ENCODE measurements around the gene MYH7B.

Gene MYH7B

DNA sequence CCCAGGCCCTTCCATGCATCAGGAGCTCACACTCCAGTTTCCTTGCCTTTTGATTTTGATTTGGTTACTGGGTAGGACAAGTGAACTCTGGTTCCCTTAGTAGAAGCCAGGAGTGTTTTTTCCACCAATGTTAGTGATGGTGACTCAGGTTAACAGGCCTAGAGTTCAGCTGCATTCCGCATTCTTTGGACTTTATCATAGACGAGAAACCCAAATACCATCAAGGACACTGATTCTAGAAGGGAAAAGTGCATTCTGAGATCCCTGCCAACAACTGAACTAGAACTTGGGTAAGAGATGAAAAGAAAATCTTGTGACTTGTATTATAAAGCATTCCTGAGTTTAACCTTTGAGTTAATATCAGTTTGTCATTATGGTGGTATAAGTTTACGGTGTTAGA, 9.0 kb upstream of the MYH7B start:
- H3K9ac ChIP-seq (ENCODE audit: low read depth, low read length): no peak overlapping the region
- H3K36me3 ChIP-seq (ENCODE audit: insufficient read depth, low read length): peaks cover 45% of the 10 kb centered on the region
- no peaks in the 10 kb centered on the region for H3K27me3 ChIP-seq (ENCODE audit: control insufficient read depth, insufficient read depth, low read length)

GRCh38 chr20:34947336-34947735, 8.3 kb upstream of the MYH7B start:
- Histone ChIP-seq H3K36me3 (ENCODE audit: insufficient read depth, low read length) (peaks cover 39% of the 10 kb centered on the region), H3K4me2 (ENCODE audit: low read length) (no peak overlapping the region), H3K9me3 (replicated peaks; ENCODE audit: low read length) (no peaks in the 10 kb centered on the region), H3K4me3 (ENCODE audit: low read length) (no peak overlapping the region), H3K9ac (ENCODE audit: low read depth, low read length) (no peak overlapping the region), H3K4me1 (ENCODE audit: control insufficient read depth, insufficient read depth, low read length) (peaks cover 5% of the 10 kb centered on the region), H3K27me3 (ENCODE audit: control insufficient read depth, insufficient read depth, low read length) (no peaks in the 10 kb centered on the region)

More for the DNA sequence above, 9.0 kb upstream of the MYH7B start:
- no peak overlapping the region for H3K4me2 ChIP-seq (ENCODE audit: low read length)
- no peaks in the 10 kb centered on the region for H3K9me3 ChIP-seq (replicated peaks; ENCODE audit: low read length)
- H3K4me1 ChIP-seq (ENCODE audit: control insufficient read depth, insufficient read depth, low read length): peaks cover 6% of the 10 kb centered on the region
- no peak overlapping the region for H3K4me3 ChIP-seq (ENCODE audit: low read length)

GRCh38 chr20:34948030-34948429, 7.6 kb upstream of the MYH7B start:
- Histone ChIP-seq H3K9me3 (replicated peaks; ENCODE audit: low read length) (no peaks in the 10 kb centered on the region), H3K27me3 (ENCODE audit: control insufficient read depth, insufficient read depth, low read length) (no peaks in the 10 kb centered on the region), H3K4me1 (ENCODE audit: control insufficient read depth, insufficient read depth, low read length) (peaks cover 5% of the 10 kb centered on the region), H3K4me3 (ENCODE audit: low read length) (no peak overlapping the region), H3K4me2 (ENCODE audit: low read length) (no peak overlapping the region), H3K9ac (ENCODE audit: low read depth, low read length) (no peak overlapping the region), H3K36me3 (ENCODE audit: insufficient read depth, low read length) (peaks cover 32% of the 10 kb centered on the region)

DNA sequence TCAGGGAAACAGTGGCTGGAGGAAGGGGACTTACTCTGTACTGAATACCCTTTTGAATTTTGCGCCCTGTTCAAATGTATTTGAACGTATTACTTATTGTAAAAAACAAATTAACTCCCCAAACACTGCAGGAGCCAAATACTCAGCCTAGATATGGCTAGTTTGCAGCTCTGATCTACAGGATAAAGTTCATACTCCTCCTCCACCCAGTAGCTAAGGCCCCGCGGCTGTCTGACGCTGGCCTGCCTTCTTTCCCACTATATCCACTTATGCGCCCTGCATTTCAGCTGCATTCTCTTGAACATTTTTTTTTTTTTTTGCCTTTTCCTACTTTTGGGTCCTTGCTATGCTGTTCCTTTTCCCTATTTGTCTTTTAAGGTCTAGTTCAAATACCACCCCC, 6.5 kb upstream of the MYH7B start:
- H3K4me3 ChIP-seq (ENCODE audit: low read length): no peak overlapping the region
- H3K9ac ChIP-seq (ENCODE audit: low read depth, low read length): no peak overlapping the region
- peaks cover 22% of the 10 kb centered on the region for H3K36me3 ChIP-seq (ENCODE audit: insufficient read depth, low read length)
- no peaks in the 10 kb centered on the region for H3K9me3 ChIP-seq (replicated peaks; ENCODE audit: low read length)
- no peaks in the 10 kb centered on the region for H3K27me3 ChIP-seq (ENCODE audit: control insufficient read depth, insufficient read depth, low read length)
- H3K4me2 ChIP-seq (ENCODE audit: low read length): no peak overlapping the region
- H3K4me1 ChIP-seq (ENCODE audit: control insufficient read depth, insufficient read depth, low read length): peaks cover 5% of the 10 kb centered on the region

DNA sequence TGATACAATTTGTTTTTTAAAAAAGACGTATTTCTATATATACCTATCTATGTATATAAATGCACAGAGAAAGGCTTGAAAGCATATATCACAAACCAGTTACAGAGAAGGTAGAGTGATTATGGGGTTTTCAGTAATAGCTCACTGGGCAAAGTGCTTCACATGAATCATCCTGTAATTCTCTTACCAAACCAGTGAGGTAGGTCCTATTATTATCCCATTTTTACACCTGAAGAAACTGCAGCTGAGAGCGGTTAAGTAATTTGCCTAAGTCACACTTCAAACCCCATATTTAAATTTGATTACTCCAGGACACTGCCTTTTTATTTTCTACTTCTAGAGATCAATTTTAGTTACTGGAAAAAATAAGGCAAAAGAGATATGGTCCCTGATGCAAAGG, 4.4 kb upstream of the MYH7B start:
- Histone ChIP-seq H3K4me3 (ENCODE audit: low read length) (no peak overlapping the region), H3K4me1 (ENCODE audit: control insufficient read depth, insufficient read depth, low read length) (peaks cover 10% of the 10 kb centered on the region), H3K4me2 (ENCODE audit: low read length) (no peak overlapping the region), H3K27me3 (ENCODE audit: control insufficient read depth, insufficient read depth, low read length) (no peaks in the 10 kb centered on the region), H3K9ac (ENCODE audit: low read depth, low read length) (no peak overlapping the region), H3K36me3 (ENCODE audit: insufficient read depth, low read length) (peaks cover 12% of the 10 kb centered on the region), H3K9me3 (replicated peaks; ENCODE audit: low read length) (no peaks in the 10 kb centered on the region)

GRCh38 chr20:34951652-34952051, 4.0 kb upstream of the MYH7B start:
- Histone ChIP-seq H3K4me3 (ENCODE audit: low read length) (no peak overlapping the region), H3K4me1 (ENCODE audit: control insufficient read depth, insufficient read depth, low read length) (peaks cover 10% of the 10 kb centered on the region), H3K36me3 (ENCODE audit: insufficient read depth, low read length) (peaks cover 11% of the 10 kb centered on the region), H3K4me2 (ENCODE audit: low read length) (no peak overlapping the region), H3K9ac (ENCODE audit: low read depth, low read length) (no peak overlapping the region), H3K27me3 (ENCODE audit: control insufficient read depth, insufficient read depth, low read length) (no peaks in the 10 kb centered on the region), H3K9me3 (replicated peaks; ENCODE audit: low read length) (no peaks in the 10 kb centered on the region)

- Histone ChIP-seq H3K4me3 (ENCODE audit: low read length) (no peak overlapping the region), H3K27me3 (ENCODE audit: control insufficient read depth, insufficient read depth, low read length) (no peaks in the 10 kb centered on the region), H3K4me2 (ENCODE audit: low read length) (no peak overlapping the region), H3K9me3 (replicated peaks; ENCODE audit: low read length) (no peaks in the 10 kb centered on the region), H3K4me1 (ENCODE audit: control insufficient read depth, insufficient read depth, low read length) (peaks cover 10% of the 10 kb centered on the region), H3K36me3 (ENCODE audit: insufficient read depth, low read length) (peaks cover 11% of the 10 kb centered on the region), H3K9ac (ENCODE audit: low read depth, low read length) (no peak overlapping the region)
These were observed 3.0 kb upstream of the MYH7B start for GRCh38 chr20:34952671-34953070.

GRCh38 chr20:34953960-34954359, 1.7 kb upstream of the MYH7B start:
- Histone ChIP-seq H3K4me2 (ENCODE audit: low read length) (no peak overlapping the region), H3K4me1 (ENCODE audit: control insufficient read depth, insufficient read depth, low read length) (peaks cover 5% of the 10 kb centered on the region), H3K27me3 (ENCODE audit: control insufficient read depth, insufficient read depth, low read length) (no peaks in the 10 kb centered on the region), H3K36me3 (ENCODE audit: insufficient read depth, low read length) (peaks cover 11% of the 10 kb centered on the region), H3K9ac (ENCODE audit: low read depth, low read length) (no peak overlapping the region), H3K9me3 (replicated peaks; ENCODE audit: low read length) (no peaks in the 10 kb centered on the region), H3K4me3 (ENCODE audit: low read length) (no peak overlapping the region)

- peaks cover 10% of the 10 kb centered on the region for H3K36me3 ChIP-seq (ENCODE audit: insufficient read depth, low read length)
- peaks cover 5% of the 10 kb centered on the region for H3K4me1 ChIP-seq (ENCODE audit: control insufficient read depth, insufficient read depth, low read length)
- peak overlapping the region; percentile 92 for H3K4me2 ChIP-seq (ENCODE audit: low read length)
- peak overlapping the region; percentile 87 for H3K4me3 ChIP-seq (ENCODE audit: low read length)
- H3K27me3 ChIP-seq (ENCODE audit: control insufficient read depth, insufficient read depth, low read length): no peaks in the 10 kb centered on the region
- H3K9me3 ChIP-seq (replicated peaks; ENCODE audit: low read length): no peaks in the 10 kb centered on the region
- H3K9ac ChIP-seq (ENCODE audit: low read depth, low read length): peak overlapping the region; percentile 96
These were observed 801 bp upstream of the MYH7B start for GRCh38 chr20:34954904-34955230.

DNA sequence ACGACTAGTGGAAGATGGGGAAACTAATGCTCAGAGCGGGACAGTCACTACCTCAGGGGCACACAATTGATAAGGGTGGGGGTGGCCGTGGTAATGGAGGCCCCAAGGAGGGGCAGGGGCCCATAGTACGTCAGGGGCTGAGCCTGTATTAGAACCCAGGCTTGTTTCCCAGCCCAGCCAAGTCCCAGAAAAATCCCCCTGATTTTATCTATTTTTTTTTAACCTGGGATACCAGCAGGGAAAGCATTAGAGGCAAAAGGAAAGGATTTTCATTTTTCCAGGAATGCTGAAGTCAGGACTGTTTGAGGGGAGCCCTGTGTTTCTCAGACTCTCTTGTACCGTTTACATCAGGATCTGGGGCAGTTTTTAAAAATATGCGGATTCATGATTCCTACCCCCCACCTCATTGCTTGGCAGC, 382 bp downstream of the MYH7B start:
- peaks cover 5% of the 10 kb centered on the region for H3K4me1 ChIP-seq (ENCODE audit: control insufficient read depth, insufficient read depth, low read length)
- H3K4me2 ChIP-seq (ENCODE audit: low read length): peak overlapping the region; percentile 92
- H3K4me3 ChIP-seq (ENCODE audit: low read length): peak overlapping the region; percentile 87
- H3K27me3 ChIP-seq (ENCODE audit: control insufficient read depth, insufficient read depth, low read length): no peaks in the 10 kb centered on the region
- peak overlapping the region; percentile 96 for H3K9ac ChIP-seq (ENCODE audit: low read depth, low read length)
- H3K9me3 ChIP-seq (replicated peaks; ENCODE audit: low read length): no peaks in the 10 kb centered on the region
- H3K36me3 ChIP-seq (ENCODE audit: insufficient read depth, low read length): peaks cover 5% of the 10 kb centered on the region

DNA sequence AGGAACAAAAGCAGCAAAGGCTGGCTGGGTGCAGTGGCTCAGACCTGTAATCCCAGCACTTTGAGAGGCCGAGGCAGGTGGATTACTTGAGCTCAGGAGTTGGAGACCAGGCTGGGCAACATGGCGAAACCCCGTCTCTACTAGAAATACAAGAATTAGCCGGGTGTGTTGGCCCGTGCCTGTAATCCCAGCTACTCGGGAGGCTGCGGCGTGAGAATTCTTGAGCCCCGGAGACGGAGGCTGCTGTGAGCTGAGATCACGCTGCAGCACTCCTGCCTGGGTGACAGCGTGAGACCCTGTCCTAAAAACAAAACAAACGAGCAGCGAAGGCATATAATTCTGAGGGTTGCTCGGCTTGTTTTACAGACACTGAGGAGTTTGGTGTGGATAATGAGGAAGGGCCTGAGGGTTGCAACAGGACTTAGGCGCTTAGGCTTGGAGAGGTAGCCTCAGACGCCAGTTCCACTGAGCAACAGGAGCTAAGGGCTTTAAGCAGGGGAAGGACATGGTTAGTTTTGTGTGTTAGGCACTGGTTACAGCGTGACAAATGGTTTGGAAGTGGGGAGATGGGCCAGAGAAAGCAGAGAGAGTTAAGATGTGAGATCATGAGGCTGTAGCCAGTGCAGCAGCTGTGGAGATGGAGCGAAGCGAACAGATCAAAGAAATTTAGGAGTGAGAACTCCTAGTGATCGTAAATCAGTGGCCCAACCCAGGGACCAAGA, 1.2 kb downstream of the MYH7B start:
- H3K4me2 ChIP-seq (ENCODE audit: low read length): no peak overlapping the region
- H3K27me3 ChIP-seq (ENCODE audit: control insufficient read depth, insufficient read depth, low read length): no peaks in the 10 kb centered on the region
- no peak overlapping the region for H3K9ac ChIP-seq (ENCODE audit: low read depth, low read length)
- H3K36me3 ChIP-seq (ENCODE audit: insufficient read depth, low read length): no peaks in the 10 kb centered on the region
- H3K4me3 ChIP-seq (ENCODE audit: low read length): no peak overlapping the region
- H3K4me1 ChIP-seq (ENCODE audit: control insufficient read depth, insufficient read depth, low read length): peaks cover 5% of the 10 kb centered on the region
- no peaks in the 10 kb centered on the region for H3K9me3 ChIP-seq (replicated peaks; ENCODE audit: low read length)

DNA sequence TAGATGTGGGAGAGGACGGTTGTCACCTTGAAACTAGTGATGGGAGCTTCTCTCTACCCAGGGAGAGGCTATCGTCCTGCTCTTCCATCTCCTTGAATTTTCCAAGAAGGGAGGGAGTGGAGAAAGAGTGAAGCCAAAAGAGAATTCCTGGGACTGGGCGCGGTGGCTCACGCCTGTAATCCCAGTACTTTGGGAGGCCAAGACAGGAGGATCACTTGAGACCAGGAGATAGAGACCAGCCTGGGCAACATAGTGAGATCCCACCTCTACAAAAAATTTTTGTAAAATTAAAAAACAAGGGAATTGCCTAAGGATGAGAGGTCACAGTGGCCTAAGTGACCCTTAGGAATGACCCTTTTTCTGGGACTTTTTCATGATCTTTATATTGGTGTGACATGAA, 8.8 kb downstream of the MYH7B start:
- Histone ChIP-seq H3K4me2 (ENCODE audit: low read length) (no peak overlapping the region), H3K4me3 (ENCODE audit: low read length) (no peak overlapping the region), H3K4me1 (ENCODE audit: control insufficient read depth, insufficient read depth, low read length) (no peaks in the 10 kb centered on the region), H3K36me3 (ENCODE audit: insufficient read depth, low read length) (no peaks in the 10 kb centered on the region), H3K9ac (ENCODE audit: low read depth, low read length) (no peak overlapping the region), H3K27me3 (ENCODE audit: control insufficient read depth, insufficient read depth, low read length) (no peaks in the 10 kb centered on the region), H3K9me3 (replicated peaks; ENCODE audit: low read length) (no peaks in the 10 kb centered on the region)

Data from skeletal muscle satellite cell (primary cell).